Chondrocyte (in vitro differentiated cells): ENCODE data around the gene DNM2. TPM values are rescaled to one million over a fixed set of nuclear protein-coding genes. Genes with fewer than 3 reads are reported as not detected.
A peak's percentile ranks its signal among the peaks of the same experiment; 100 is the strongest.

Experiments used
- DNase-seq: peaks from one replicate; pipeline ENCODE4 v3.0.0; 2021; ENCODE audit warnings: mixed read lengths, low spot score
- H3K27ac Mint-ChIP-seq: one replicate; pipeline ENCODE4 v1.8.0; 2021; ENCODE audit warnings: mild to moderate bottlenecking, moderate library complexity, mixed read lengths; ENCODE audit not compliant: unreplicated experiment
- H3K27me3 Mint-ChIP-seq: 2 replicates; pipeline ENCODE4 v1.8.0; 2021; ENCODE audit warnings: low read depth, mixed read lengths
- H3K36me3 Mint-ChIP-seq: 2 replicates; pipeline ENCODE4 v1.8.0; 2021; ENCODE audit warnings: low read depth, mixed read lengths
- H3K4me1 Mint-ChIP-seq: 2 replicates; pipeline ENCODE4 v1.8.0; 2021; ENCODE audit warnings: low read depth, mild to moderate bottlenecking, mixed read lengths
- H3K4me3 Mint-ChIP-seq: one replicate; pipeline ENCODE4 v1.8.0; 2021; ENCODE audit warnings: mild to moderate bottlenecking, moderate library complexity, mixed read lengths; ENCODE audit not compliant: unreplicated experiment
- H3K9me3 Mint-ChIP-seq: 2 replicates; pipeline ENCODE4 v1.8.0; 2021; ENCODE audit warnings: low read depth, mixed read lengths
- CTCF ChIP-seq: fragments of 200-600 bp; sonication (generic); IDR thresholded peaks from 2 replicates; pipeline ENCODE4 v1.5.0; 2021; ENCODE audit warnings: antibody characterized with exemption, mild to moderate bottlenecking, moderate library complexity
- total RNA-seq: library from RNA; stranded (reverse); gene quantifications from 3 replicates; pipeline ENCODE4 v1.2.1, GENCODE V29; 2021

Gene DNM2
- total RNA-seq, 1 donor from 2014 or later = 116 TPM

DNA sequence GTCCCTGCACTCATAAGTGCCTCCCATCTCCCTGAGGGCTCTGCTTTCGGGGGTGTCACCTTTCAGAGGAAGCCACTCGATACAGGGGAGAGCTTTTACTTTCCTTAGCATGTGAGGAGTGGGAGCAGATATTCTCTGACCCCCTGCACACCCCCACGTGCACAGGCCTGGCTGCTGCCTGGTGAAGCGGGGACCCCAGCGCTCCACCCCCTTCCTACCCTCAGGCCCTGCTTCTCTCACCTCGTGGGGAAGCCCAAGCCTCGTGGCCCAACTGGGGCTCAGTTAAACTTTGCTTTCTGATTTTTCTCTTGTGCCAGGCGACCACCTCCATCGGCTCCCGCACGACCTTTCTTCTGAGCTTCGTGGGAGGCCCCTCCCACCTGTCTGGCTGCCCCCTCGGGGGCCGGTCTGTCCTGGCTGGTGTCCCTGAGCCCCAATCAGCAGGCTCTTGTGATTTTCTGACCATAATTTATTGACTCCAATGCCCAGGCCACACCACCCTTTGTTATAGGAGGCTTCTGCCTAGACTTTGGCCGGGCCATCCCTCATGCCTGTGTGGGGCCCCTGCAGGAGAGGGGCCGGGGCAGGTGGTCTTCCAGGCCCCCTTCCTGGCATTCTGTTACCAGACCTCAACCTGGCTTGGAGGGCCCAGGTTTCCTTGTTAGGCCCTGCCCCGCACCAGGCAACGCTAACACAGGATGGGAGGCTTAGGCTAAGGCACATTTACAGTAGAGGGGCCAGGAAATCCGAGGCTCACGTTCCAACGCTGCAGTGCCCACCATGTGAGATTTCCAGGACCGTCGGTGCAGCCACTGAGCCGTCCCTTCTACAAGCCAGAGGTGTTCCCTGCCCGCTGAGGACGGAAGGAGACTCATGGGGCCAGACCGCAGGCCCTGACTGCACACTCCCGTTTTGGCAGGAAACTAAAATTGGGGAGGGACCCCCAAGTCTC is 114.4 kb downstream of the DNM2 start:
- Mint-ChIP-seq H3K27ac (peak overlapping the region; percentile 8), H3K9me3 (no peaks in the 10 kb centered on the region), H3K36me3 (peaks cover 6% of the 10 kb centered on the region), H3K4me3 (no peak overlapping the region), H3K4me1 (peaks cover 16% of the 10 kb centered on the region), H3K27me3 (no peaks in the 10 kb centered on the region)
- TF ChIP-seq CTCF = no peak
- no peak for DNase-seq

- Mint-ChIP-seq H3K27ac (no peak overlapping the region), H3K27me3 (no peaks in the 10 kb centered on the region), H3K4me1 (peaks cover 16% of the 10 kb centered on the region), H3K4me3 (no peak overlapping the region), H3K36me3 (peaks cover 6% of the 10 kb centered on the region), H3K9me3 (no peaks in the 10 kb centered on the region)
- no peak for DNase-seq
- TF ChIP-seq CTCF = no peak
Measured at GRCh38 chr19:10832939-10833296, 115.0 kb downstream of the DNM2 start.

DNA sequence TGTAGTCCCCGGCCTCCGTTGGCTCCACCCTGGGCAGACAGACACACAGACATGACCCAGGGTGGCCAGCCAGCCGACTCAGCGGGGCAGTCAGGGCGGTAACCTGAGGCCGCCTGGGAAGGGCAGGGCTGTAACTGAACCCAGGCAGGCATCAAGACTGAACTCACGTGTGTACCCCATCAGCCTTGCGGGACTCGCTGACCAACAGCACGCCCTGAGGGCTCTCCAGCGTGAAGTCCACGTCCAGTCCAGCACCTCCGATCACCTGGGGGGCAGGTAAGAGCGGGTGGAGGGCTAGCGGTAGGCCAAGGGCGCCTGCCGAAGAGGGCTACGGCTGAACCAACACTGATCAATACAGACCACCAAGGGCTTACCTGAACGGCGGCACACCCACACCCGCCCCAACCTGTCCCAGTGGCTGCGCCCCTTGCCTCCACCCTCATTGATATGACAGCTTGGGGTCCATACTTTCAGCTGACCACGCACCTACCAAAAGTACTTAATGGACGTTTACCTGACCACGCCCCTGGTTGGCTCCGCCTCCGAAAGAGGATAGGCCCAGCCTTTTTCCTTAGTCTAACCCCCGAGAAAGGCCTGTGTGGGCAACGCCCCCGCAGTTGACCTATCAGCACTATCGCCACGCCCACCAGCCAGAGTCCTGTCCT is 117.3 kb downstream of the DNM2 start:
- peaks cover 6% of the 10 kb centered on the region for H3K36me3 Mint-ChIP-seq
- peak; percentile 91 for DNase-seq
- peaks cover 16% of the 10 kb centered on the region for H3K4me1 Mint-ChIP-seq
- H3K27me3 Mint-ChIP-seq = no peaks in the 10 kb centered on the region
- H3K4me3 Mint-ChIP-seq = peak overlapping the region; percentile 94
- H3K27ac Mint-ChIP-seq = peak overlapping the region; percentile 100
- TF ChIP-seq CTCF = no peak
- peaks cover 3% of the 10 kb centered on the region for H3K9me3 Mint-ChIP-seq

DNA sequence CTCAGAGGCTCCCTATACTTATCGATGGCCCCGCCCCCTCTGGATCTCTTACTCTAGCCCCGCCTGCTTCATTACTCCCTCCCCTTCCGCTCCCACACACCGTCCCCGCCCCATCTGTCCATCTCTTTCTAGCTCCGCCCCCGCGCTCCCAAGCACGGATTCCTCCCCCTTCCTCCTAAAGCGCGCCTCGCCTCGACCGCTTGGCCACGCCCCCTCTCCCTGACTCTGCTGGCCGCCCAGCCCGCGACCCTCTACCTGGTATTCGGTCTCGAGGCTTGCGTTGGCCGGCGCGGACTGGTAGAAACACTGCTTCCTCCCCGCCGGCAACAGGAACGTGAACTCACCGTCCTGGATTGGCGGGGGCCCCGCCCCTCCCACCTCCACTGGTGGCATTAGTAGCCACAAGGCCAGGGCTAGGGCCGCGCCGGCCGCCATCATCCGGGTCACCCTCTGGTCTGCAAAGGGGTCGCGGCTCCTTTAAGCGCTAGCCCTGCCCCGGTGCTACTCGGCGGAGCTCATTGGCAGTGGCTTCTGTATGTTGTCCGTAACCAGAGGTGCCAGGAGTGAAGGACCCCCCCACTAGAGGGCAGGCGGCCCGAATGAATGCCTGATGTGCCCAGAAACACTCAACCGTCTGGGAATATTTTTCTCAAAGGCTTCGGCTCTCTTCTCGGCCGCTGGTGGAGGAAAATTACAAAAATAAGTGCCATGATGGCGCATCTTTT is 118.0 kb downstream of the DNM2 start, which contains the start of gene TMED1:
TMED1 (minus strand) TSS at position 459 of the 725 bp plus-strand sequence; CDS start at position 438, 21 bp downstream.
- H3K4me3 Mint-ChIP-seq = peak within 1 kb of the TSS; percentile 94
- peak; percentile 100 for DNase-seq
- H3K4me1 Mint-ChIP-seq = peaks cover 16% of the 10 kb centered on the region
- H3K36me3 Mint-ChIP-seq = peaks cover 6% of the 10 kb centered on the region
- no peaks in the 10 kb centered on the region for H3K27me3 Mint-ChIP-seq
- H3K9me3 Mint-ChIP-seq = peaks cover 3% of the 10 kb centered on the region
- peak within 1 kb of the TSS; percentile 100 for H3K27ac Mint-ChIP-seq
- TF ChIP-seq CTCF = peak; percentile 63
